SU-DHL-6 (cell line): ENCODE results near the gene ARHGAP30.

Source experiments
- H2AFZ ChIP-seq: fragments of 200-600 bp; sonication (generic); 2 replicates; pipeline ENCODE4 v1.6.1; 2014; ENCODE audit warnings: low read depth, mild to moderate bottlenecking, moderate library complexity, mixed read lengths, antibody characterized with exemption, low read length; ENCODE audit not compliant: severe bottlenecking
- H3F3A ChIP-seq: fragments of 200-600 bp; shearing (Covaris generic); 2 replicates; pipeline ENCODE4 v1.6.0; 2016; ENCODE audit warnings: antibody characterized with exemption, mild to moderate bottlenecking; ENCODE audit not compliant: insufficient read depth
- H3K27ac ChIP-seq: fragments of 200-600 bp; sonication (generic); 2 replicates; pipeline ENCODE4 v1.5.1; 2016; ENCODE audit warnings: low read depth, mild to moderate bottlenecking, low read length, moderate library complexity, mixed read lengths
- H3K27me3 ChIP-seq: fragments of 200-600 bp; sonication (generic), shearing (Covaris generic); 2 replicates; pipeline ENCODE4 v1.6.0; 2014; ENCODE audit warnings: mild to moderate bottlenecking, low read length
- H3K36me3 ChIP-seq: fragments of 200-600 bp; sonication (generic); 2 replicates; pipeline ENCODE4 v1.6.1; 2014; ENCODE audit warnings: mild to moderate bottlenecking, low read length, mixed read lengths
- H3K4me2 ChIP-seq: fragments of 300-600, 200-600 bp; shearing (Covaris generic), sonication (generic); 2 replicates; pipeline ENCODE4 v1.6.0; 2014; ENCODE audit warnings: low read length, low read depth, mild to moderate bottlenecking; ENCODE audit not compliant: poor library complexity, severe bottlenecking
- H3K4me3 ChIP-seq: fragments of 200-600 bp; sonication (generic); 2 replicates; pipeline ENCODE4 v1.5.1; 2014; ENCODE audit warnings: antibody characterized with exemption, low read length, mild to moderate bottlenecking, mixed read lengths; ENCODE audit not compliant: insufficient read depth, poor library complexity, severe bottlenecking
- H3K79me2 ChIP-seq: fragments of 200-600 bp; sonication (generic); 2 replicates; pipeline ENCODE4 v1.6.1; 2014; ENCODE audit warnings: mild to moderate bottlenecking, low read length, moderate library complexity; ENCODE audit not compliant: insufficient read depth
- H3K9ac ChIP-seq: fragments of 200-600 bp; sonication (generic); 2 replicates; pipeline ENCODE4 v1.7.0; 2014; ENCODE audit warnings: mild to moderate bottlenecking, low read length
- H3K9me2 ChIP-seq: fragments of 200-600 bp; sonication (generic); replicated peaks from 2 replicates; pipeline ENCODE4 v1.6.1; 2014; ENCODE audit warnings: low read length; ENCODE audit not compliant: insufficient read depth
- H3K9me3 ChIP-seq: fragments of 200-600 bp; sonication (generic); 2 replicates; pipeline ENCODE4 v1.6.1; 2014; ENCODE audit warnings: low read length, mixed read lengths; ENCODE audit not compliant: insufficient read depth
- H4K20me1 ChIP-seq: fragments of 200-600 bp; sonication (generic); 2 replicates; pipeline ENCODE4 v1.6.1; 2014; ENCODE audit warnings: low read depth, mild to moderate bottlenecking, antibody characterized with exemption, low read length, moderate library complexity, mixed read lengths
- CTCF ChIP-seq: fragments of 200-600 bp; sonication (generic); IDR thresholded peaks from one replicate; pipeline ENCODE4 v1.5.1; 2017; ENCODE audit warnings: antibody characterized with exemption, mild to moderate bottlenecking, low read length, moderate library complexity; ENCODE audit not compliant: insufficient read depth, poor library complexity, severe bottlenecking
- EZH2phosphoT487 ChIP-seq: fragments of 200-600 bp; sonication (generic), shearing (Covaris generic); conservative IDR thresholded peaks from 2 replicates; pipeline ENCODE4 v1.6.1; 2018; ENCODE audit warnings: mild to moderate bottlenecking, antibody characterized with exemption, low read length, moderate library complexity, mixed read lengths

The ARHGAP30 gene

DNA sequence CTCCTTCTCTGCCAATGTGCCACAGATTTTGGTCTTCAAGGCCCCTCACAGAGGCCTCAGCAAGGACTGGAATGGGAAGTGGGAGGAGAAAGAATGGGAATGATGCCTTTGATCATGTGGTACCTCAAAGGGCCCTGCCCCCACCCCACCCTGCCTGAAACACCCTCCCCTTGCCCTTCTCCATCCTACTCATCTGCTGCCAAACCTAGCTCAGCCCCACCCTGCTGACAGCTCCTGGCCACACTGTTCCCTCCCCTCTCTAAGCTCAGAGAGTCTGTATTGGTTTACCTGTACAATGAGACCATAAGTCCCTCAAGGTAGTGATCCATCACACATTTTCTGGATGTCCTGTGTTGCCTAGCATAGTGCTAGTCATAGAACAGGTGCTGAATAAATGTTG is 6.7 kb upstream of the ARHGAP30 start:
- 0 out of 2 replicates have a peak, but pooled peaks cover under 1% of the 10 kb centered on the region for H3F3A ChIP-seq
- H3K27ac ChIP-seq, result no peak overlapping the region
- no peaks in the 10 kb centered on the region for H3K9me2 ChIP-seq
- no peaks in the 10 kb centered on the region for H3K79me2 ChIP-seq
- H3K4me2 ChIP-seq, result no peak overlapping the region
- no peak overlapping the region for H3K9ac ChIP-seq
- H3K27me3 ChIP-seq, result no peaks in the 10 kb centered on the region
- TF ChIP-seq EZH2phosphoT487 (no peak), CTCF (no peak)
- no peak overlapping the region for H2AFZ ChIP-seq
- no peaks in the 10 kb centered on the region for H3K36me3 ChIP-seq
- no peak overlapping the region for H3K4me3 ChIP-seq
- no peaks in the 10 kb centered on the region for H3K9me3 ChIP-seq
- H4K20me1 ChIP-seq, result no peaks in the 10 kb centered on the region

DNA sequence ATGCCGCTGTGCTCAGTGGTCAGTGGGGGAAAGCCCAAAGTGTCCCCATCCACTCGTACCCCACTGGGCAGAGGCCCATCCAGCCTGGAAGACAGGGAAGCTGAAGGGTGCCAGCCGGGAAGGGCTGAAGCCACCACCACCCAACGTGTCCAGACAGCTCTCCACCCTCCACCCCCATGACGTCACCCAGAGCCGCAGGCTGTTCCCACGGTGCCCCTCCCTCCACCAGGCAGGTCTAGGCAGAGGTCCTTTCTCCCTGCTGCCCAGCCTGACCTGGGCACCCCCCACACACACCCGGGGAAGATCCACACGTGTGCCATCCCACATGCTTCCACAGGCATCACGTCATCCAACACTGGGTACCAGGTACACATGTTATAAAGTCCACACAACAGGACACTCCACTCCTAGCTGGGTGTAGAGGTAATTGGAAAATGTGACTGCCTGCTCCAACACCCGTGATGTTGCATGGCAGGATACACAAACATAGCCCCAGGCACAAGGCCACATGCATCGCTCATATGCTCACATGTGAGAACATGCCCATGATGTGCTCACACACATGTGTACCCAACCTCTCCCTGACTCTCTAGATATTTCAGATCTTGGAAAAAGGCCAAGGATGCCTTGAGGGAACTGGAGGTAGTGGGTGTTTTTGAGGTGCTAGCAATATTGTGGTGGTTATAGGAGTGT is 5.1 kb upstream of the ARHGAP30 start:
- TF ChIP-seq EZH2phosphoT487 (no peak), CTCF (no peak)
- no peak overlapping the region for H2AFZ ChIP-seq

GRCh38 chr1:161073474-161074121 is 3.9 kb upstream of the ARHGAP30 start:
- no peak overlapping the region for H3K4me2 ChIP-seq
- TF ChIP-seq CTCF, result no peak
- no peak for TF ChIP-seq EZH2phosphoT487
- H3K9ac ChIP-seq, result no peak overlapping the region
- no peaks in the 10 kb centered on the region for H3K27me3 ChIP-seq
- no peak overlapping the region for H3K4me3 ChIP-seq
- peaks cover 10% of the 10 kb centered on the region for H3K79me2 ChIP-seq
- no peaks in the 10 kb centered on the region for H3K36me3 ChIP-seq
- no peak overlapping the region for H3K27ac ChIP-seq
- no peaks in the 10 kb centered on the region for H4K20me1 ChIP-seq
- H3K9me2 ChIP-seq, result no peaks in the 10 kb centered on the region
- H3F3A ChIP-seq, result peaks cover 11% of the 10 kb centered on the region; the same call in 1 of the 2 replicates
- H3K9me3 ChIP-seq, result no peaks in the 10 kb centered on the region
- H2AFZ ChIP-seq, result no peak overlapping the region

More for the DNA sequence above, 5.1 kb upstream of the ARHGAP30 start:
- Histone ChIP-seq H3F3A (peaks cover 11% of the 10 kb centered on the region; the same call in 1 of the 2 replicates), H3K9me2 (no peaks in the 10 kb centered on the region), H3K36me3 (no peaks in the 10 kb centered on the region), H3K27ac (no peak overlapping the region), H3K9ac (no peak overlapping the region), H3K79me2 (no peaks in the 10 kb centered on the region), H3K4me3 (no peak overlapping the region), H3K27me3 (no peaks in the 10 kb centered on the region), H3K4me2 (no peak overlapping the region), H3K9me3 (no peaks in the 10 kb centered on the region), H4K20me1 (no peaks in the 10 kb centered on the region)
